ENCODE data around the gene AGFG1.

Gene AGFG1

GRCh38 chr2:227471924-227472264 lies at the start of gene AGFG1:
TSS of gene AGFG1 (plus strand) at chr2:227472156. CDS start at chr2:227472422, 266 bp downstream.
- Histone ChIP-seq H3K4me1 (ENCODE audit: low read depth, poor library complexity, severe bottlenecking) (peaks cover 26% of the 10 kb centered on the region), H2AFZ (ENCODE audit: low read depth) (peak within 1 kb of the TSS; percentile 38), H3K36me3 (ENCODE audit: insufficient read depth) (no peaks in the 10 kb centered on the region), H3K4me3 (IDR thresholded peaks at IDR 0.05; ENCODE audit: insufficient read depth, low read depth, low read length) (no peak within 1 kb of the TSS), H3K4me2 (peak within 1 kb of the TSS; percentile 74), H3K79me2 (ENCODE audit: insufficient read depth, low read depth) (peaks cover 39% of the 10 kb centered on the region), H3K27me3 (ENCODE audit: insufficient read depth, low read depth) (no peaks in the 10 kb centered on the region), H4K20me1 (ENCODE audit: insufficient read depth) (peaks cover 22% of the 10 kb centered on the region), H3K9ac (peak within 1 kb of the TSS; percentile 66; the same call in 1 of the 2 replicates), H3K27ac (peak within 1 kb of the TSS; percentile 46)
- peak; percentile 78 for TF ChIP-seq CTCF (conservative IDR thresholded peaks at IDR 0.05; ENCODE audit: low read depth, low read length)

DNA sequence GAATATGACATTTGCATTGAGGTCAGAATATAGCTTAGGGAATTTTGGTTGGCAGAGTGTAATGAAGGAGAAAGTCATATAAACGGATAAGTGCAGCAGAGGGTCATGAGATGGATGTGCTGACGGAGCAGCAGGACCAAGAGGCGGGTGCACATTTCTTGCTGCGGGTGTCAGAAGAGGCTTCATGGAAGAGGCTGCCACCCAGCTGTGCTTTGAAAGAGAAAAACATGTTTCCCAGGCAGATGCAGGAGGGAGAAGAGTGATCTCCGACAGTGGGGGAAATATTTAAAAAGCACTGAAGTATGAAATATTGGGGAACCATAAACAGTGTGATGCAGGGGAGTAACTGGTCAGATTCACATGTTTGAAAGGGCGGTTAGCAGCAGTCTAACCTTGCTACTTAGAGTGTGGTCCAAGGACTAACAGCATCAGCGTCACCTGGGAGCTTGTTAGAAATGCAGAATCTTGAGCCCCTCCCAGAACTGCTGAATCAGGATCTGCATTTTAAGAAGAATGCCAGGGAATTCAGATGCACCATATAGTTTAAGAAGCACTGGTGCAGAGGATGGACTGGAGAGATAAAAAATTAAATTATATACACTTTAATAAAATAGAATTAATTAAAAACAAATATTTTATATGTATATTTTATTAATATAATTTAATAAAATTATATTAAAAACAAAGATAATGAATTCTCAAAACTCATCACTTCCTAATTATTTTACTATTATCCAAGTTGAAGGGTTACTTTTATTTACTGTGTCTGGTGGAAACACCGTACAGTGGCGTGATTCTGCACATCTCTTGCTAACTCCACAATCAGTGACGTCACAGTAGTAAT lies 48.1 kb upstream of the AGFG1 start:
- Histone ChIP-seq H3K4me2 (no peak overlapping the region), H2AFZ (ENCODE audit: low read depth) (no peak overlapping the region), H3K27ac (no peak overlapping the region), H3K9ac (no peak overlapping the region), H3K36me3 (ENCODE audit: insufficient read depth) (no peaks in the 10 kb centered on the region), H3K27me3 (ENCODE audit: insufficient read depth, low read depth) (no peaks in the 10 kb centered on the region), H3K4me1 (ENCODE audit: low read depth, poor library complexity, severe bottlenecking) (no peaks in the 10 kb centered on the region), H3K79me2 (ENCODE audit: insufficient read depth, low read depth) (no peaks in the 10 kb centered on the region), H3K4me3 (IDR thresholded peaks at IDR 0.05; ENCODE audit: insufficient read depth, low read depth, low read length) (no peak overlapping the region), H4K20me1 (ENCODE audit: insufficient read depth) (no peaks in the 10 kb centered on the region)
- no peak for TF ChIP-seq CTCF (conservative IDR thresholded peaks at IDR 0.05; ENCODE audit: low read depth, low read length)

DNA sequence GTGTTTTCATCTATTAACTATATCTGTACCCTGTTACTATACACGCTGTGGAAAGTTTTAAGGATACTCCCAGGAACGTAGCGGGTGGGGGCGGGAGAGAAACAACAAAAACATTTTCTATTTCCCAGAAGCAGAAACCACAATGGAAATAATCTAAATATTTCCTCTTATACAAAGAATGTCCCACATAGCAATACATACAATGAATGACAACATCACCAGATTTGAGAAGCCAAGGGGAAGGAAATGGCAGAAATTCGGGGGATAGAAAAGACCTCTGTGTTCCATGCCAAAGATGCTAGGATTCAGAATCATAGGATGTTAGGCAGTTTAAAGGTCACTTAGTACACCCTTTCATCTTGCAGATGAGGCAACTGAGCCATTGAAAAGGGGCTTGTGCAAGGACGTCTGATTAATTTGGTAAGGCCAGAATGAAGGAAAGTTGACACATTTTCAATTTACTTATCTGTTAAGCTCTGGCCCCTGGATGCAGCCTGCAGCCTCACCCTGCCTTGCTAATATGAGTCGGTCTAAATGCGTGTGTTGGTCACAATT lies 43.1 kb upstream of the AGFG1 start:
- H3K4me2 ChIP-seq: no peak overlapping the region
- TF ChIP-seq CTCF (conservative IDR thresholded peaks at IDR 0.05; ENCODE audit: low read depth, low read length): no peak
- H3K4me1 ChIP-seq (ENCODE audit: low read depth, poor library complexity, severe bottlenecking): no peaks in the 10 kb centered on the region
- H4K20me1 ChIP-seq (ENCODE audit: insufficient read depth): no peaks in the 10 kb centered on the region
- no peak overlapping the region for H3K4me3 ChIP-seq (IDR thresholded peaks at IDR 0.05; ENCODE audit: insufficient read depth, low read depth, low read length)
- H3K79me2 ChIP-seq (ENCODE audit: insufficient read depth, low read depth): no peaks in the 10 kb centered on the region
- no peak overlapping the region for H3K9ac ChIP-seq
- no peak overlapping the region for H2AFZ ChIP-seq (ENCODE audit: low read depth)
- H3K27ac ChIP-seq: no peak overlapping the region
- H3K36me3 ChIP-seq (ENCODE audit: insufficient read depth): no peaks in the 10 kb centered on the region
- H3K27me3 ChIP-seq (ENCODE audit: insufficient read depth, low read depth): no peaks in the 10 kb centered on the region

DNA sequence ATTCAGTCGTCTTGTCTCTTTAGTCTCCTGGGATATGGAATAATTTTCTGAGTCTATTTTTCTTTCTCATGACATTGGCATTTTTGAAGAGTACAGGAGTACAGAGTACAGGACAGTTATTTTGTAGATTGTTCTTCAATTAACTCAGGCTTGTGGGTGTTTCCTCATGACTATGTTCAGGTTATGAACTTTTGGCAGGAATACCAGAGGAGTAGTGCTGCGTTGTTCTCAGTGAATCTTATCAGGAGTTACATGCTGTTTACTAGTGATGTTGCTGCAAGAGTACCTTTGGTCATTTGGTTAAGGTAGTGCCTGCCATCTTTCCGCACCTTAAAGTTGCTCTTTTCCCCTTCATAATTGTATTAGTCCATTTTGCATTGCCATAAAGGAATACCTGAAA lies 41.3 kb upstream of the AGFG1 start:
- H3K27ac ChIP-seq: no peak overlapping the region
- H3K27me3 ChIP-seq (ENCODE audit: insufficient read depth, low read depth): no peaks in the 10 kb centered on the region
- no peak overlapping the region for H3K4me3 ChIP-seq (IDR thresholded peaks at IDR 0.05; ENCODE audit: insufficient read depth, low read depth, low read length)
- H3K36me3 ChIP-seq (ENCODE audit: insufficient read depth): no peaks in the 10 kb centered on the region
- H3K4me2 ChIP-seq: no peak overlapping the region
- H3K4me1 ChIP-seq (ENCODE audit: low read depth, poor library complexity, severe bottlenecking): no peaks in the 10 kb centered on the region
- no peaks in the 10 kb centered on the region for H3K79me2 ChIP-seq (ENCODE audit: insufficient read depth, low read depth)
- H3K9ac ChIP-seq: no peak overlapping the region
- no peak for TF ChIP-seq CTCF (conservative IDR thresholded peaks at IDR 0.05; ENCODE audit: low read depth, low read length)
- H4K20me1 ChIP-seq (ENCODE audit: insufficient read depth): no peaks in the 10 kb centered on the region
- no peak overlapping the region for H2AFZ ChIP-seq (ENCODE audit: low read depth)
